AG08396 (cell line): ENCODE data around the gene SPAG17.

Experiments used
- DNase-seq: peaks from one replicate; pipeline ENCODE4 v3.0.0; 2012; ENCODE audit warnings: low spot score, mixed read lengths

Gene SPAG17

GRCh38 chr1:118185084-118185832 lies at the start of gene SPAG17:
SPAG17 (minus strand) TSS chr1:118185228; CDS start chr1:118185157, 71 bp downstream.
- peak; percentile 26 for DNase-seq

DNA sequence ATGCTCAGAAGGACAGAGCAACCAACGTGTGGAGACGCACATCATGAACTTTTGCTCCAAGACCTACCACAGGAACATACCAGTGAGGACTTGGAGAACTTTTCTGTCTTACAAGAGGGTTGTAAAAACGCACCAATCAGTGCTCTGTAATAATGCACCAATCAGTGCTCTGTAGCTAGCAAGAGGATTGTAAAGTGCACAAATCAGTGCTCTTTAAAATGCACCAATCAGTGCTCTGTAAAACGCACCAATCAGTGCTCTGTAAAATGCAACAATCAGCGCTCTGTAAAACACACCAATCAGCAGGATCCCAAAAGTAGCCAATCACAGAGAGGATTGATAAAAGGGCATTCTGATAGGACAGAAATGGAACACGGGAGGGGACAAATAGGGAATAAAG lies 40.4 kb upstream of the SPAG17 start:
- DNase-seq = no peak

GRCh38 chr1:118223426-118223825 lies 38.4 kb upstream of the SPAG17 start:
- peak; percentile 9 for DNase-seq

DNA sequence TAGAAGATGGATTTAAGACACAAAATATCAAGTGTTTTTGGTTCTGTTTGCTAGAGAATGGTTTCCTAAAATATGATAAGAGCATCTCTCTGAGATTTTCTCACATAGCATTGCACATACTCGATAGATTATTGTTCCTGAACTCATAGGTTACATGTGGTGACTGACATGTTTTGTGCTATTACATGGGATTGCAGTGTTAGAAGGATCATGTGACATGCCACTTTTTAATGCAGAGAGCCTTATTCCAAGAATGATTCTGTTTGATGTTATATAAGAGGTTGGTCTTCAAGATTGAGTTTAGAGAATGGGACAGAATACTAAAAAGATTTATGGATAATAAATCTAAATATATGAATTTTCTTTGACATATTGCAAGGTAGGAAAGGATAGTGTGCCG lies 34.4 kb upstream of the SPAG17 start:
- no peak for DNase-seq

- no peak for DNase-seq
Measured at GRCh38 chr1:118217141-118217838, 32.3 kb upstream of the SPAG17 start.

DNA sequence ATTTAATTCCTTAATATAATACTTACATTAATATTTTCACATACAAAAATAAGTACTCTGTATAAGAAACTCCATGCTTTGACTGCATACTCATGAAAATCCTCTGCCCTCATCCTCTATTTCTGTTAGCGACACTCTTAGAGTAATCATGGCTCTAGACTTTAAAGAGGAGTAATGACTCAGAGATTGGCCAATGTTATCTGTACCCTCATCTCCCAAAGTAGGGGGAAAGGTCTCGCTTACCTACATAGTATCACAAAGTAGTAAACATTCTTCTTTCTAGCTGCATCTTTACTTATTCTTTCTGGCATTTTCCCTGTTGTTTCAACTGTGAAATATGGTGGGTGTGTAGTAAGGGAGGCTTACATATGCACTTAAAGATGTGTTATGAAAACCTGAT lies 29.8 kb upstream of the SPAG17 start:
- DNase-seq = no peak

DNA sequence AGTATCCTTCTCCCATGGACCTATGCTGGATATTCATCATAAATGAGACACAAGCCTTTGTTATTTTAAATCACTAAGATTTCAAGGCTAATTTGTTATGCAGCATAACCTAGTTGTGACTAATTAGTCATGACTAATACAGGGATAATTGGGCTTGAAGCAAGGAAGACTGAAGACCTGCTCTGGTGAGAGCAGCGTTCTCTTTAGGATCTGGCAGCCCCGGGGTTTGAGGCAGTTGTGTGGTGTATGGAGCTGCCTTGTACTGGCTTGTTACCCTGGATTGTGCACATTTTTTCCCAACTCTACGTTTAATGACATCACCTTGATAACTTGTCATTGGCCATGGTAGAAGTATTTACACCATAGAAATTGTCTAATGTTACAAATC lies 25.7 kb upstream of the SPAG17 start:
- no peak for DNase-seq

DNA sequence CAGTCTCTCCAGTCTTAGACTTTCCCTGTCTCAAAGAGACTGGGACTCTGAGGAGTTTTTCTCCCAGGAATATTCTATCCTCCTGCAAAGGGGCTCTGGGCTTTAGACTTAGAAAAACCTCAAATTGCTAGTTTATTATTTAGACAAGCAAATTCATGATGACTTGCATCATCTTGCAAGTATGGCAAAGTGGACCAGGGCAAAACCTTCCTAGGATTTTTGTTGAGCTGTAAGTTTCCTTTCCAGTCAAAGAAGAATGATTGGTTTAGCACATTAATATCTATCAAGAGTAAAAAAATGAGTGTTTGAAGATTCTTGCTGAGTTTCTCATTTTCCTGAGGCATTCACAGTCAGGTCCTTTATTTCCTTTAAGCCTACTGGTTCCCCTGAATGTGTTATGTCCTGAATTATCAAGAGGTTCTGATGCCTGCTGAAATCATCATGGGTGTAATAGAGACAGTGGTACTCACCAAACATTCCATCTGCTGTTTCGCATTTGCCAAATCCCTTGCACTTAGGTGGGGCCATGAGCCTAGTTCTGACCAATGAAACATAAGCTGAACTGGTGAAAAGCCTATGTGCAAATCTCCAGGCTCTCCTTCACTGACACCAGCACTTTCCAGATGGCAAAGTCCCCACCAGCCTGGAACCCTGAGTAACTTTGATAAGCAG lies 25.2 kb upstream of the SPAG17 start:
- DNase-seq = no peak

DNA sequence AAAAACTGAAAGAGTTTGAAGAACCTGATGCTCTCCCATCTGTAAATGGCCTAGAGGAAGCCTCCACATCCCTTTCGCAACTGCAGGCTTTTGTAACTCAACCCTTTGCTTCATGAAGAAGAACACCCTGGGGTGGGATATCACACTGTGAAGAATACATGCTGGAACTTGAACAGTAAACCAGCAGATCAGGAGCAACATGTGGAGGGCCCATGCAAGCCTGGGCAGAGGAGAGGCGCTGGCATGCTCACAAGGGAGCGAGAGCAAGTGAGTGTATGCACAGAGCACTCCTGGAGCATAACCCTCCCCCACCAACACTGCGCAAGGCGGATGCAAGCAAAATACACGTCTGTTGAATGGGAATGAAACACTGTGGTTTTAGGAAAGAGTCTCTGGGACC lies 24.6 kb upstream of the SPAG17 start:
- no peak for DNase-seq

- no peak for DNase-seq
Measured at GRCh38 chr1:118206966-118207365, 21.9 kb upstream of the SPAG17 start.

DNA sequence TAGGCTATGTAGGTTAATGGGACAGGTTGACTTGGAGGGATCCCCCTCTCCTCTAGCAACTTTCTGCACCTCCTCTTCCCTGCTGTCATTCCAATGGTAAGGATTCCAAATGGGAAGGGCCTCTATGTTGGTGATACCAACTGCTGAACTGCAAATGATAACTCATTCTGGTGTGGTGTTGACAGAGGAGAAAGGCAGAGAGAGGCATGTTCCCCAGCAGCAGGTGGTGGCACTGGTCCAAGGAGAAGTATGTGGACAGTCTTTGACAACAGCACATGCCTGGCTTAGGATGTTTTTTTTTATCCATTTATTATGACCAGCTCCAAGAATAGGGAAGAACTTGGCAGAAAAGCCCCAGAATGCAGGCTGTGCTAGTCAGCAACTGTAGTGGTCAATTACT lies 19.6 kb upstream of the SPAG17 start:
- DNase-seq = no peak

GRCh38 chr1:118204105-118204504 lies 19.1 kb upstream of the SPAG17 start:
- DNase-seq = no peak

DNA sequence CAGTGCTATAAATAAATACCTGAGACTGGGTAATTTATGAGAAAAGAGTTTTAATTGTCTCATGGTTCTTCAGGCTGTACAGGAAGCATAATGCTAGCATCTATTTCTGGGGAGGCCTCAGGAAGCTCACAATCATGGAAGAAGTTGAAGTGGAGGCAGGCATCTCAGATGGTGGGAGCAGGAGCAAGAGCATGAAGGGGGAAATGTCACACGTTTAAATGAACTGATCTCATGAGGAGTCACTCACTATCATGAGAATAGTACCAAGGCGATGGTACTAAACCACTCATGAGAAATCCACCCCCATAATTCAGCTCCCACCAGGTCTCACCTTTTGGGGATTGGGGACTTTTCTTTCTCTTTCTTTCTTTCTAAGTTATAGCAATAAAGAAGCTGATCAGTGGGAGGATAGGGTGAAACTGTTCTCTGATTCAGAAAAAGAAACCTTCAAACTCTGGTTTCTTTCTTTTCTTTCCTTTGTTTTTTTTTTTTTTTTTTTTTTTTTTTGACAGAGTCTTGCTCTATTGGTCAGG lies 17.1 kb upstream of the SPAG17 start:
- no peak for DNase-seq

GRCh38 chr1:118201524-118201923 lies 16.5 kb upstream of the SPAG17 start:
- DNase-seq = no peak

DNA sequence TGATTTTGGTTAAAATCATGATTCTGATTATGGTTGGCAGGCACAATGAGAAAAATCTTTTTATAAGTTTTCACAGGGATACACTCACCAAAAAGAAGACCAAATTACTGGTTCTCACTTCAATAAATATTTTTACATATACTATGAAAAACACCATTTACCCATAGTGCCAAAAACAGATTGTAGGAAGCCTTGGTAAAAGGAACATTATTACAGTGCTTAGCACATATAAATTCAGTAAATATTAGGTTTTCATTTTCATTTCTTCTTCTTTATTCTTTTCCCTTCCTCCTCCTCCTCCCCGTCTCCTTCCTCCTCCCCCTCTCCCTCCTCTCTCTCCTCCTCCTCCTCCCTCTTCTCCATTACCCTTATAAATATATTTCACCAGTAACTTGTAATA lies 15.8 kb upstream of the SPAG17 start:
- no peak for DNase-seq

DNA sequence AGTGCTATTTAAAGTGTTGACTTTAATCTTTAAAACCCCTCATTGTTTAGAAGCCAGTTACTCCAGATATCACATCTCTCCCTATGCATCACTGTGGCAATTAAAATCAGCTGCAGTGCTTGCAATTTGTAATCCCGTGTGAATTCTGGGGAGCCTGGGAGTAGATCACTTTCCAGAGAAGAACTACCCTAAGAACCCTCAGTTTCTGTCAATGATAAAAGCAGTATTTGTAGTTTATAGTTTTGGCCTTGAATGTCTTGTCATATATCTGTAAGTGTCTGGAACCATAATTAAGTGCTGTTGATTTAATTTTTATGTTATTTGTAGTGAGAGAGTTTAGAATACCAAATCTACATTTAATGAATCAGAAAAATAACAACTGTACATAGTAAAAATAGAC lies 5.5 kb upstream of the SPAG17 start:
- DNase-seq = no peak

DNA sequence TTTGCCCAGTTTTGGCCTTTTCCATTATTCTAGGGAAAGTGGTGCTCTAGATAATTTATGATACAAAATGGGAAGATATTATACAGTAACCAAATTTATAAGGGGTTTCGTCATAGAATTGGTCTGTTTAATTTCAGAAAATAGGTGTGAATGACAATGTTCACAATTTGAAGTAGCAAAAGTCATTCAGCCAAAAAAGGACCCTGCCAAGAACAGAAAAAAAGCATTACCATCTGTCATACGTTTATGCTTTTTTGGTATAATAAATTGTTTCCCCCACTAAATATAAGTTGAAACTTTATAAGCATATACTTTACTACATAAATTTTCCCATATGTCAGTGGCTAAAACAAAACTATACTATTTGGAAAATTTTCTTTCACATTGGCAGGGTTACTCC lies 4.5 kb upstream of the SPAG17 start:
- no peak for DNase-seq

GRCh38 chr1:118188411-118188810 lies 3.4 kb upstream of the SPAG17 start:
- no peak for DNase-seq

DNA sequence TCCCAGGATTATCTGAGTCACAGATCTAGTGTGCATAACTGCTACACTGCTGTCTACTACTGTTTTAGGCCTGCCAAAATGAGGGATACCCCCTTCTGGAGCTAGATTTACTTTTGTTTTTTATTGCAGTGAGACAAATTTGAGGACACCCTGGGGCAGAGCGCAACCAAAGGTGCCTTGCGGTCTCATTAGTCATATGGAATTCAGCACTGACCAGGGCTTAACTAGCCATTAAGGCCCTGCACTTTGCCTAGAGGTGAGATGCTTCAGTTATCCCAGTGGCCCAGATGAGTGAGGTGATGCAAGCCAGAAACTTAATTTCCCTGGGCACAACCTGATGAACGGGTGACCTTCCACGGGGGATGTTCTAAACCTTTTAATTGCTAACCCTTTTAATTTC lies 998 bp upstream of the SPAG17 start:
- DNase-seq = no peak

DNA sequence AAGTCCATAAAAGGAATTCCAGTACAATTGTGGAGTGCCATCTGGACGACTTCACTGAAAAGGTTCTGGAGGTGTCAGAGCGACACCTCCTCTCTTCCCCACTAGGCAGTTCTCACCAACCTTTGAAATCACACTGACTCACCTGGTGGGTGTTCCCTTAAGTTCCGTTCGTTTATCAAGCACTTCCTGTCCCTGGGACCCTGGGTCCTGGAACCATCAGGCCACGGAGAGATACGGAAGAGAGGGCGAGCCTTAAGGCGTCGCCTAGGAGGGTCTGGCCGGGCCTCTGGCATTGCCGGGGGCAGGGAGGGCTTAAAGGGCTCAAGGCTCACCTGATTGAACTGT lies 317 bp downstream of the SPAG17 start:
- no peak for DNase-seq

- DNase-seq = no peak
Measured at GRCh38 chr1:118183586-118183985, 1.4 kb downstream of the SPAG17 start.

DNA sequence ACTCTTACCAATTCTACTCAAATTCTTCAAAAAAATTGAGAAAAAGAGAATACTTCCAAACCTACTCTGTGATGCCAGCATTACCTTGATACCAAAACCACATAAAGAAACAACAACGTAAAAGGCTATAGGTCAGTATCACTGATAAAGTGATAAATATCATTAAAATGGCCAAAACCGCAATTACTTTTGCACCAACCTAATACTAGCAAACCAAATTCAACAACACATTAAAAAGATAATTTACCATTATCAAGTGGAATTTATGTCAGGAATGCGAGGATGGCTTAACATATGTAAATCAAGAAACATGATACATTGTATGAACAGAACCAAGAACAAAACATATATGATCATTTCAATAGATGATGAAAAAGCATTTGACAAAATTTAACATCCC lies 7.0 kb downstream of the SPAG17 start:
- DNase-seq = no peak

DNA sequence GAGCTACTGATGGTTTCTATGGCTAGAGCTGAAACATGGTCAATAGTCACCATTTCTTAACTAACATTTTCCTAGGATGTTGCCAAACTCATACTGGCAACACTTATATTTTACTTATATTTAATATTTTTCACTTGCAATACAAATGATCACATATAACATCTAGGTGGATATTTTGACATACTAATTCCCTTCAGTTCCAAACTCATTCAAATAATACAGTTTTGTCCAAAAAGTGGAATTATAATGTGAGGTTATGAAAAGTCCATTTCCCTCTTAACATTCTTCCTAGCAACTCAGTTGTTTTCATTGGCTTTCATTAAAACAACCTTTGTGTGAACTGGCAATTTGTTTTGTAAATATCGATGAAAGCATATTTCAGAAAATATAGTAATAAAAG lies 16.0 kb downstream of the SPAG17 start:
- no peak for DNase-seq
